Hepatocyte (in vitro differentiated cells): Measurements from ENCODE around the gene KEAP1. TPM values are rescaled to one million over a fixed set of nuclear protein-coding genes. Genes with fewer than 3 reads are reported as not detected.
"Not testable (repeated sequence)": the region's sequence is repeated elsewhere in the genome, so short reads cannot be mapped to it uniquely, and the experiment has no call there.

Experiments used
- DNase-seq: peaks from one replicate; pipeline ENCODE4 v3.0.0-alpha.2; 2016; ENCODE audit warnings: low spot score
- H2AFZ ChIP-seq: fragments of 200-600 bp; sonication (generic); 2 replicates; pipeline ENCODE4 v1.6.0; 2016; ENCODE audit warnings: antibody characterized with exemption, mild to moderate bottlenecking
- H3K27ac ChIP-seq: fragments of 200-600 bp; sonication (generic); 2 replicates; pipeline ENCODE4 v1.5.1; 2016; ENCODE audit warnings: mild to moderate bottlenecking
- H3K27me3 ChIP-seq: fragments of 200-600 bp; sonication (generic); 2 replicates; pipeline ENCODE4 v1.6.1; 2016
- H3K36me3 ChIP-seq: fragments of 200-600 bp; sonication (generic); replicated peaks from 2 replicates; pipeline ENCODE4 v1.5.1; 2016; ENCODE audit warnings: low read depth; ENCODE audit not compliant: insufficient read depth
- H3K4me1 ChIP-seq: fragments of 200-600 bp; sonication (generic); 2 replicates; pipeline ENCODE4 v1.5.1; 2016; ENCODE audit warnings: mild to moderate bottlenecking, moderate library complexity; ENCODE audit not compliant: insufficient read depth
- H3K4me2 ChIP-seq: fragments of 200-600 bp; sonication (generic); 2 replicates; pipeline ENCODE4 v1.6.0; 2016
- H3K4me3 ChIP-seq: fragments of 200-600 bp; sonication (generic); 2 replicates; pipeline ENCODE4 v1.5.1; 2016; ENCODE audit warnings: mild to moderate bottlenecking
- H3K79me2 ChIP-seq: fragments of 200-600 bp; sonication (generic); 2 replicates; pipeline ENCODE4 v1.6.0; 2017; ENCODE audit warnings: mild to moderate bottlenecking
- H3K9me2 ChIP-seq: fragments of 200-600 bp; sonication (generic); replicated peaks from 2 replicates; pipeline ENCODE4 v1.6.0; 2017; ENCODE audit warnings: mild to moderate bottlenecking; ENCODE audit not compliant: insufficient read depth
- H3K9me3 ChIP-seq: fragments of 200-600 bp; sonication (generic); 2 replicates; pipeline ENCODE4 v1.5.1; 2016; ENCODE audit warnings: low read depth, mild to moderate bottlenecking
- H4K20me1 ChIP-seq: fragments of 200-600 bp; sonication (generic); 2 replicates; pipeline ENCODE4 v1.6.0; 2016; ENCODE audit warnings: mild to moderate bottlenecking; ENCODE audit not compliant: insufficient read depth, poor library complexity, severe bottlenecking
- EZH2 ChIP-seq: fragments of 200-600 bp; sonication (generic); IDR thresholded peaks from 2 replicates; pipeline ENCODE4 v1.6.1; 2016; ENCODE audit warnings: antibody characterized with exemption, mild to moderate bottlenecking, borderline replicate concordance
- EZH2phosphoT487 ChIP-seq: fragments of 200-600 bp; sonication (generic); IDR thresholded peaks from one replicate; pipeline ENCODE4 v1.6.1; 2018; ENCODE audit warnings: antibody characterized with exemption, mild to moderate bottlenecking, low read depth, moderate library complexity; ENCODE audit not compliant: unreplicated experiment, severe bottlenecking
- WGBS: methylation state at CpG from one replicate; pipeline ENCODE4 v1.1.6; 2016; ENCODE audit warnings: low lambda C conversion rate; ENCODE audit errors: missing lambda C conversion rate; 5-methylcytosine and 5-hydroxymethylcytosine counted together
- polyA plus RNA-seq: library from polyadenylated mRNA; unstranded; fragments of >200 nt; fragmentation: Nextera tagmentation; extraction: Ambion mirVana; gene quantifications from 2 replicates; pipeline ENCODE4 v1.2.1, GENCODE V29; 2016
- total RNA-seq: library from RNA; depleted of rRNA; stranded (reverse); fragments of >200 nt; gene quantifications from 2 replicates; pipeline ENCODE4 v1.2.3, GENCODE V29; 2014
- TF ChIP-seq, protein P1 (sequence below): fragments of 200-600 bp; sonication (generic); IDR thresholded peaks from 2 replicates; pipeline ENCODE4 v1.5.1; 2016; ENCODE audit warnings: antibody characterized with exemption, mild to moderate bottlenecking; ENCODE audit not compliant: poor library complexity

Gene KEAP1
- total and polyA plus RNA-seq, 2 experiments from 2014 or later, result 48.2 to 66.8 TPM

DNA sequence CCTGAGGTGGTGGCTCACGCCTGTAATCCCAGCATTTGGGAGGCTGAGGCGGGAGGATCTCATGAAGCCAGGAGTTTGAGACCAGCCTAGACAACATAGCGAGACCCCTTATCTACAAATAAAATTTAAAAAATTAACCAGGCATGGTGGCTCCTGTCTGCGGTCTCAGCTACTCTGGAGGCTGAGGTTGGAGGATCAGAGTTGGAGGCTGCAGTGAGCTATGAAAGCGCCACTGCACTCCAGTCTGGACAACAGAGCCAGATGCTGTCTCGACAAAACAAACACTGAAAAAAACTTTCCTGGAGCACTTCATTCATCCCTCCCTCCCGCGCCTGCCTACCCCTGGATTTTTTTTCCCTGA lies 39.9 kb upstream of the KEAP1 start:
- H3K4me1 ChIP-seq, result peaks cover 9% of the 10 kb centered on the region
- H3K27me3 ChIP-seq, result no peaks in the 10 kb centered on the region
- 66% methylated on average over 8 of the region's 8 CpGs for WGBS
- H3K4me2 ChIP-seq, result peak overlapping the region; percentile 95
- peak overlapping the region; percentile 9 for H2AFZ ChIP-seq
- H3K9me3 ChIP-seq, result no peaks in the 10 kb centered on the region
- H3K79me2 ChIP-seq, result peaks cover 28% of the 10 kb centered on the region
- no peak for DNase-seq
- TF ChIP-seq EZH2phosphoT487, result no peak
- TF ChIP-seq EZH2, result no peak
- TF ChIP-seq, protein P1, sequence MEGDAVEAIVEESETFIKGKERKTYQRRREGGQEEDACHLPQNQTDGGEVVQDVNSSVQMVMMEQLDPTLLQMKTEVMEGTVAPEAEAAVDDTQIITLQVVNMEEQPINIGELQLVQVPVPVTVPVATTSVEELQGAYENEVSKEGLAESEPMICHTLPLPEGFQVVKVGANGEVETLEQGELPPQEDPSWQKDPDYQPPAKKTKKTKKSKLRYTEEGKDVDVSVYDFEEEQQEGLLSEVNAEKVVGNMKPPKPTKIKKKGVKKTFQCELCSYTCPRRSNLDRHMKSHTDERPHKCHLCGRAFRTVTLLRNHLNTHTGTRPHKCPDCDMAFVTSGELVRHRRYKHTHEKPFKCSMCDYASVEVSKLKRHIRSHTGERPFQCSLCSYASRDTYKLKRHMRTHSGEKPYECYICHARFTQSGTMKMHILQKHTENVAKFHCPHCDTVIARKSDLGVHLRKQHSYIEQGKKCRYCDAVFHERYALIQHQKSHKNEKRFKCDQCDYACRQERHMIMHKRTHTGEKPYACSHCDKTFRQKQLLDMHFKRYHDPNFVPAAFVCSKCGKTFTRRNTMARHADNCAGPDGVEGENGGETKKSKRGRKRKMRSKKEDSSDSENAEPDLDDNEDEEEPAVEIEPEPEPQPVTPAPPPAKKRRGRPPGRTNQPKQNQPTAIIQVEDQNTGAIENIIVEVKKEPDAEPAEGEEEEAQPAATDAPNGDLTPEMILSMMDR, result no peak
- H3K27ac ChIP-seq, result peak overlapping the region; percentile 62
- H3K36me3 ChIP-seq, result no peaks in the 10 kb centered on the region
- no peaks in the 10 kb centered on the region for H3K9me2 ChIP-seq
- peak overlapping the region; percentile 93 for H3K4me3 ChIP-seq
- H4K20me1 ChIP-seq, result no peaks in the 10 kb centered on the region

DNA sequence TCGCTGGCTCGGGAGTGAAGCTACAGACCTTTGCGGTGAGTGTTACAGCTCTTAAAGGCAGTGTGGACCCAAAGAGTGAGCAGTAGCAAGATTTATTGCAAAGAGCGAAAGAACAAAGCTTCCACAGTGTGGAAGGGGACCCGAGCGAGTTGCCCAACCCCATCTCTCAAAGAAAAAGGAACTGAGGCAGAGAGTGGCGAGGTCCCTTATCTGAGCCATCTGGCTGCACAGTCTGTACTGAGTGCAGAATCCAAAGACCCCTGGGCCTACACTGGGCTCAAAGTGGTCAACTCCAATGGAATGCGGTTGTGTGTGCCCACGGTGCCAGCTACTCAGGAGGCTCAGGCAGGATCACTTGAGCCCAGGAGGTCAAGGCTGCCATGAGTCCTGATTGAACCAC lies 35.9 kb upstream of the KEAP1 start:
- not testable (repeated sequence) for H3K4me1 ChIP-seq, H4K20me1 ChIP-seq, H3K9me2 ChIP-seq, H3K4me2 ChIP-seq, DNase-seq, H3K27ac ChIP-seq, H3K27me3 ChIP-seq, H3K79me2 ChIP-seq, H3K36me3 ChIP-seq, H3K4me3 ChIP-seq, H2AFZ ChIP-seq, H3K9me3 ChIP-seq
- WGBS, result 88% methylated on average over 9 of the region's 9 CpGs

DNA sequence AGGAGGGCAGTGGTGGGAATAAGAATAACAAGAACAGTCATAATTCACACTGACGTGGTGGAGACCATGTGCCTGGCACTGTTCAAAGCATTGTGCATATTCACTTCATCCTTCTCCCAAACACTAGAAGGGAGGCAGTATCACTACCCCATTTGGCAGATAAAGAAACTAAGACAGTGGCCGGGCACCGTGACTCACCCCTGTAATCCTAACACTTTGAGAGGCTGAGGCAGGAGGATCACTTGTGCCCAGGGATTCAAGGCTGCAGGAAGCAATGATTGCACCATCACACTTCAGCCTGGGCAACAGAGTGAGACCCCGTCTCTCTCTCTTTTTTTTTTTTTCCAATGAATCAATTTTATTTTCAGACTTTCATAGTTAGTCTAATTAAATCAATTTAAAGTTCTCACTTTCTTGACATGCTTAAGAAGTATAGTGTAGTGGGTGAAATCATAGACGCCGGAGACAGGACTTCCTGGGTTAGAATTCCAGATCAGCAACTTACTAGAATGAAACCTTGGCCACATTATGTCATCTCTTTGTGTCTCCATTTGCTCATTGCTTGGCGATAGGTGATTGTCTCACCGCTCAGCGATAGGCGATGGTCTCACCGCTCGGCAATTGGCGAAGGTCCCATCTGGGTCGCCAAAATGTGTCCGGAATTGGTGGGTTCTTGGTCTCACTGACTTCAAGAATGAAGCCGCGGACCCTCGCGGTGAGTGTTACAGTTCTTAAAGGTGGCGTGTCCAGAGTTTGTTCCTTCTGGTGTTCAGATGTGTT lies 35.2 kb upstream of the KEAP1 start:
- Histone ChIP-seq H3K79me2 (no peaks in the 10 kb centered on the region), H4K20me1 (no peaks in the 10 kb centered on the region), H3K27ac (no peak overlapping the region), H3K36me3 (no peaks in the 10 kb centered on the region), H3K27me3 (no peaks in the 10 kb centered on the region), H3K4me2 (no peak overlapping the region), H3K4me1 (no peaks in the 10 kb centered on the region), H3K9me3 (no peaks in the 10 kb centered on the region), H2AFZ (no peak overlapping the region), H3K9me2 (no peaks in the 10 kb centered on the region), H3K4me3 (no peak overlapping the region)
- WGBS, result 94% methylated on average over 20 of the region's 20 CpGs
- TF ChIP-seq, protein P1, result no peak
- TF ChIP-seq EZH2phosphoT487 (no peak), EZH2 (no peak)
- no peak for DNase-seq

DNA sequence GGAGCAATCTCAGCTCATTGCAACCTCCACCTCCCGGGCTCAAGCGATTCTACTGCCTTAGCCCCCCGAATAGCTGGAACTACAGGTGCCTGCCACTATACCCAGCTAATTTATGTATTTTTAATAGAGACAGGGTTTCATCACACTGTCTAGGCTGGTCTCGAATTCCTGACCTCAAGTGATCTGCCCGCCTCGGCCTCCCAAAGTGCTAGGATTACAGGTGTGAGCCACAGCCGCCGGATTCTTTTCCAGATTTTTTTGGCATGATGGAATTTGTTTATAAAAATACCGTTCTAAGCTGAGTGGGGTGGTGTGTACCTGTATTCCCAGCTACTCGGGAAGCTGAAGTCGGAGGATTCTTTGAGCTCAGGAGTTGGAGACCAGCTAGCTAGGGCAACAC lies 34.5 kb upstream of the KEAP1 start:
- 83% methylated on average over 11 of the region's 11 CpGs for WGBS
- H3K27me3 ChIP-seq, result no peaks in the 10 kb centered on the region
- no peaks in the 10 kb centered on the region for H3K9me3 ChIP-seq
- no peaks in the 10 kb centered on the region for H3K79me2 ChIP-seq
- H3K4me3 ChIP-seq, result no peak overlapping the region
- H3K9me2 ChIP-seq, result no peaks in the 10 kb centered on the region
- H3K27ac ChIP-seq, result no peak overlapping the region
- no peaks in the 10 kb centered on the region for H3K36me3 ChIP-seq
- H4K20me1 ChIP-seq, result no peaks in the 10 kb centered on the region
- no peak for TF ChIP-seq EZH2
- TF ChIP-seq, protein P1, result no peak
- TF ChIP-seq EZH2phosphoT487, result no peak
- no peaks in the 10 kb centered on the region for H3K4me1 ChIP-seq
- no peak for DNase-seq
- no peak overlapping the region for H3K4me2 ChIP-seq
- no peak overlapping the region for H2AFZ ChIP-seq
